GM21528 (cell line): ENCODE results near the gene ALOX12.

Experiments used
- ATAC-seq: cut with Tn5 transposase; IDR thresholded peaks from one replicate; pipeline ENCODE4 v1.9.1; 2021; ENCODE audit warnings: mild to moderate bottlenecking, moderate library complexity; ENCODE audit not compliant: unreplicated experiment, low FRiP score

ALOX12 gene

DNA sequence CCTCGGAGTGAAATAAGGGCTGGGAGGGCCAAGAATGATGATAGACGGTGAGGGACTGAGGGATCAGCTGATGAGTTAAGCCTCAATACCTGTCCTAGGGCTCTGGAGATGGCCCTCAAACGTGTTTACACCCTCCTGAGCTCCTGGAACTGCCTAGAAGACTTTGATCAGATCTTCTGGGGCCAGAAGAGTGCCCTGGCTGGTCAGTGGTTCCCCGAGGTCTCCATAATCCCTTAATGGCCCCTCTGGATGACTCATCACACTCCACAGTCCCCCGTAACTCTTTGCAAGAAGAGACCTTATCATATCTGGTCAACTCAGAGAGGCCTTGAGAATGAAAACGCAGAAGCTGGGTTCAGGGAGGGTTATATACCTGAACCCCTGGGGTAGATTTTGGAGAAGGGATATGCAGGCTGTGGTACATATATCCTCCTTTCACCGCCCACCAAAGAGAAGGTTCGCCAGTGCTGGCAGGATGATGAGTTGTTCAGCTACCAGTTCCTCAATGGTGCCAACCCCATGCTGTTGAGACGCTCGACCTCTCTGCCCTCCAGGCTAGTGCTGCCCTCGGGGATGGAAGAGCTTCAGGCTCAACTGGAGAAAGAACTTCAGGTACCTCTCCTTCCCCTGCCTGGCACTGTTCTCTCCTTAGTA lies 3.1 kb downstream of the ALOX12 start:
- ATAC-seq = no peak

GRCh38 chr17:7001318-7001961 lies 5.6 kb downstream of the ALOX12 start:
- no peak for ATAC-seq

DNA sequence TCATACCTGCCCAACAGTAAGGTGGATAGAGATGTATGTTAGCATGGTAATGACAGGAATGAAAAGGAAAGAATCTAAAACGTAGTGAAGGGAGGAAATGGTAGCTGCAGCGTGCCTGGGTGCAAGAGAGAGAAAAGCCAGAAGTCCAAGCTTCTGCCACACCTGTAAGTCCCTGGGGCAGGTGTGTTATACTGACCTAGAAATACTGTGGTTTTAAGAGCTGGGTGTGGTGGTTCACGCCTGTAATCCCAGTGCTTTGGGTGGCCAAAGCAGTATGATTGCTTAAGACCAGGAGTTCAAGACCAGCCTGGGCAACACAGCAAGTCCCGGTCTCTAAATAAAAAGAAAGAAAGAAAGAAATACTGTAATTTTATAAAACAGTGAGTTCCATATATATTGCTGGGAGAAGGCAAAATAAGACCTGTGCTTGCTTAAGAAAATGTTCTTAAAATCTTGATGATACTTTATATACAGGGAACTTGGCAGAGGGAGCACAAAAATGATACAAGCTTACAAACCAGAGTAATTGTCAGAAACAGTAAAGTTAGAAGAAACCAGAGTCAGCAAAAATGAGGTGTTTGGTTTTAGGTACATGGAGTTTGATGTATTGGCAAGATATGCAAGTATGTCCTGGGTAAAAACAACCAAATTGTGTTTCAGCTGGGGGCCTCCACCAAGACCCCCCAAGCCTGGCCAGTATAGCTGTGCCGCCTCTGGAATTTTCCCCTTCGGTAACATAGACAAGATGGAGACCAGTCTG lies 6.6 kb downstream of the ALOX12 start:
- ATAC-seq = no peak

DNA sequence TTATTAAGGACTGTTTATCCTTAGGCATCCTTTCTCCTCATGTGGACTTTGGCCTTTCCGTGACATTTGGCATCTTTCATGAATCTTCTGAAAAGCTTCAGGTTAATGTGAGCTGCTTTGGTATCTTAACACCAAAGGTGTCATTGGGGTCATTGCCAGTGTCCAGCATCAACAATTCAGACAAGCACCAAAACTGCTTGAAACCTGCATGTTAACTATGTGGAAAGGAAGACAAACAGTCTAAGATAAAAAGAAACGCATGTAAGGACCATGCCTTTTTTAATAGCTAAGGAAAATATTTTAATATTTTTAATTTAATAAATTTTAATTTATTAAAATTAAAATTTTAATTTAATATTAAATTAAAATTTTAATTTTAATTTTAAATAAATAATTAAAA lies 7.9 kb downstream of the ALOX12 start:
- ATAC-seq = no peak

DNA sequence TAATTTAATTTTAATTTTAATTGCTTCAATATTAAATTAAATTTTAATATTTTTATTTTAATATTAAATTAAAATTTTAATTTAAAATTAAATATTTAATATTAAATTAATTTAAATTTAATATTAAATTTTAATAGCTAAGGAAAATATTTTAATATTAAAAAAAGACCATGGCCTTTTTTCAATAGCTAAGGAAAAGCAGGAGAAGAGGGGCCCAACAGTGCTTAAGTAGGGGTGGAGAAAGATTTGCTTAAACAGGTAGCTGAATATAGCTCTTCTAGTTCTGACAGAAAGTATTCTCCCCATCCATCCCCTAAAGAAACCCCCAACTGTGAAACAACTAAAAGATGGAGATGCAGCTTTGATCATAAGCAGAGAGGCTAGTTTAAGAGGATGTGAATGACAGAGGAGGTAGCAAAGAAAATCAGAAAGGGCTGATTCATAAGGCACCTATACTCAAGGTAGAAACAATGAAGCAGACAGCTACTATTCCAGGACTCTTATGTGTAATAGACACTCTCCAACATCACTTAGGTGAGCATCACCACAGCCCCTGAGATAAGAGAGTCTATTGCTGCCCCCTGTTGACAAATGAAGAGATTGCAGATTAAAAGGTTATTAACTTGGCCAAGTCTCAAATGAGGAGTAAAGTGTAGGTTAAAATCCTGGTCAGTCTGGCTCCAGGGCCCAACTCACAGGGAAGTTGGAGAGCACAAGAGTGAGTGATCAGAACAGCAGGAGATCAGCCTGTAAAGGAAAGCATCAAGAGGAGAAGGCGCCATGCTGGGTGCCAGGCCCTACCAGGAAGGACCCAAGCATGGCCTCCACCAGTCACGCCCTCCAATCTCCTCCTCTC lies 8.8 kb downstream of the ALOX12 start:
- ATAC-seq = no peak

DNA sequence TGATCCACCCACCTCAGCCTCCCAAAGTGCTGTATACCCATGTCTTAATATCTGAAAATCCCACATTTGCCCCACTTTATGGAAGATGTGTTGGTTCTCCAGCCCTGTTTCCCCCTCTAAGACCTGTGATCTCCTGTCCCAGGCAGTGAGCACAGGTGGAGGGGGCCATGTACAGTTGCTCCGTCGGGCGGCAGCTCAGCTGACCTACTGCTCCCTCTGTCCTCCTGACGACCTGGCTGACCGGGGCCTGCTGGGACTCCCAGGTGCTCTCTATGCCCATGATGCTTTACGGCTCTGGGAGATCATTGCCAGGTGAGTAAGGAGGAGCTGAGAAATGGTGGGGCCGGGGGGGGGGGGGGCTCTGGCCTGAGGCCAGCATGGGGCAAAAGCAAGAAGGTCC lies 9.9 kb downstream of the ALOX12 start:
- no peak for ATAC-seq

GRCh38 chr17:7007143-7007542 lies 11.3 kb downstream of the ALOX12 start:
- no peak for ATAC-seq

DNA sequence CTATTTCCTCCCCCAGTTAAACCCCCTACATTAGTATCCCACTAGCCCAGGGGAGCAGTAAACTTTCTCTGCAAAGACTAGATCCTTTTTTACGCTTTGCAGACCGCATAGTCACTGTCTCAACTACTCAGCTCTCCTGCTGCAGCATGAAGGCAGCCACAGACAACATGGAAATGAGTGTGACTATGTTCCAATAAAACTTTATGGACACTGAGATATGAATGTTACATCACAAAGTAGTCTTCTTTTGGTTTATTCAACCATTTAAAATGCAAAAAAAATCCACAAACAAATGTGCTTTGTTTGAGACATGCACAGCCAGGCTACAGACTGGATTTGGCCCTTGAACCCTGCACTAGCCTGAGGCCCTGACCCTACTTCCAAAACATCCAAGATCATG lies 14.7 kb downstream of the ALOX12 start:
- ATAC-seq = no peak

DNA sequence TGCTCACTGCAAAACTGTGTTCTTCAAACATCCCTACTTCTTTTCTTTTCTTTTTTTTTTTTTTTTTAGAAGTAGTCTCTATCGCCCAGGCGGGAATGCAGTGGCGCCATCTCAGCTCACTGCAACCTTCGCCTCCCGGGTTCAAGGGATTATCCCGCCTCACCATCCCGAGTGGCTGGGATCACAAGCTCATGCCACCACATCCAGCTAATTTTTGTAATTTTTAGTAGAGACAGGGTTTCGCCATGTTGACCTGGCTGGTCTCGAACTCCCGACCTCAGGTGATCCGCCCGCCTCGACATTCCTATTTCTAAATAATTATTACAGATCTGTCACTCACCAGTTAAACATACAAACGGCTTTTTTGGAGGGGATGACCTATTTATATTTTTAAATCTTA lies 15.6 kb downstream of the ALOX12 start:
- ATAC-seq = no peak

GRCh38 chr17:7011942-7012254 lies 16.0 kb downstream of the ALOX12 start:
- ATAC-seq = no peak

- ATAC-seq = peak; percentile 71
Measured at GRCh38 chr17:7014261-7014994, 18.6 kb downstream of the ALOX12 start.

DNA sequence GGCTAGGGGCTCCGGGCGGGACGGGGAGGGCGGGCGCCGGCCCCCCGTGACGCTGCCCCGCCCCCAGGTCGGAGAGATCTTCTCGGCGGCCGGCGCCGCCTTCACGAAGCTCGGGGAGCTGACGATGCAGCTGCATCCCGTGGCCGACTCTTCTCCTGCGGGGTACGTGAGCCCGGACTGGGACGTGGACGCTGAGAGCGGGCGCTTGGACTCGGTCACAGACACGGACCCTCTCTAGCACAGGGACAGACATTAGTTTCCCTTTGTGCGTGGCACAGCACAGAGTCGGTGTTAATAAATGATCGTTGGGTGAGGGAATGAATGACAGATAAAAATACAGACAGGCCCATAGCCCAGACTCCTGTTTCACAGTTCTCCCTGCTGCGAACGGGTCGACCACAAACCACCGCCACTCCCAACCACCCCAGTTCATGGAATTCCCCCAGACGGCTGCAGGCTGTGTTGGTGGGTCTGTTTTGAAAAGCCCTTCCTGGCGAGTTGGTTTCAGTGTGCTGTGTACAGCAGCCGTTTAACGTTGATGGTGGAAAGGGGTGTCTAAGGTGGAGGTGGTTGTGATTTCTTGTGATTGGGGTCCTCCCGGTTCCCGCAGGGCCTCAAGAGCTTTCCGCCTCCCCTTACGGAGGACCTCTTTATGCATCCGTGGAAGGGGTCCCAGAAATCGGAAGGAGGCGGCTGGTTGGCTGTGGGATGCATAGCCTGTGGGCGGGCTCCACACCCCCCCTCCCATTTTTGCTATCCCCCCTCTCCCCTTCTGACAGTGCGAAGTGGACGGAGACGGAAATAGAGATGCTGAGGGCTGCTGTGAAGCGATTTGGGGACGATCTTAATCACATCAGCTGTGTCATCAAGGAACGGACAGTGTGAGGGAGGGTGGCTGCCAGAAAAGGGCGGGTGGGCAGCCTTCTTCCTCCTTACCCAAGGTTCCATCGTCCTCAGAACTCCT lies 19.4 kb downstream of the ALOX12 start:
- ATAC-seq = peak; percentile 18

- ATAC-seq = no peak
Measured at GRCh38 chr17:7016418-7016817, 20.6 kb downstream of the ALOX12 start.

GRCh38 chr17:7016886-7017826 lies 21.3 kb downstream of the ALOX12 start:
- no peak for ATAC-seq

GRCh38 chr17:7017827-7018200 lies 22.0 kb downstream of the ALOX12 start:
- ATAC-seq = no peak

- ATAC-seq = no peak
Measured at GRCh38 chr17:7018331-7018964, 22.6 kb downstream of the ALOX12 start.

DNA sequence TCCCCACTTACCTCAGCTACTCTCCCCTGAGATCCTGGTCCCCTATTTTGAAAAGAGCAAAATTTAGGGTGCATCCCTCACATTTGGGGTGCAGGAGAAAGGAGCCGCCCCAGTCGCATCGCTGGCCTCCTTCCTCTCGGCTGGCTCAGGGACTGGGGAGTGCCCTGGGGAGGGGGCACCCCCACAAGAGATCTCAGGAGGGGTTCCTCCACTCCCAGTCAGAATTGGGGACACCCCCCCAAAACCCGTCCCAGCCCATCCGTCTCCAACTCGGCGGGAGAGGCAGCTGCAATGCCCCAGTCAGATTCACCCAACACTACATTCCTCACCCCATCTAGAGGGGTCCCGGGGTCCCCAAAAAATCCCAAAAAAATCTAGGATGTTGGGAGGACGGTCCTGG lies 23.5 kb downstream of the ALOX12 start:
- no peak for ATAC-seq
